GM10847 (cell line): ENCODE measurements around the gene OR9G4.

ENCODE experiments used
- POLR2A ChIP-seq: IDR thresholded peaks from 2 replicates; pipeline ENCODE4 v1.6.1; 2011; ENCODE audit not compliant: insufficient read length; ENCODE audit errors: extremely low read depth

The OR9G4 gene

GRCh38 chr11:56700242-56700913 lies 48.1 kb downstream of the OR9G4 start:
- TF ChIP-seq POLR2A, result no peak

- TF ChIP-seq POLR2A, result no peak
These were observed 49.7 kb downstream of the OR9G4 start, which contains the start of gene OR9G1 for GRCh38 chr11:56698795-56699194. TSS of gene OR9G1 (plus strand) at chr11:56699095. CDS start at chr11:56700388, 1,293 bp downstream.

GRCh38 chr11:56693428-56693827 lies 55.1 kb downstream of the OR9G4 start:
- no peak for TF ChIP-seq POLR2A
